ENCODE data around the gene PSMC1. TPM values are rescaled to one million over a fixed set of nuclear protein-coding genes. Genes with fewer than 3 reads are reported as not detected.
A peak's percentile ranks its signal among the peaks of the same experiment; 100 is the strongest.
"Not testable (repeated sequence)": the region's sequence is repeated elsewhere in the genome, so short reads cannot be mapped to it uniquely, and the experiment has no call there.

PSMC1 gene
- total and polyA plus RNA-seq, 10 of the 15 experiments (the other 5 are each of a cell fraction or from before 2014, with no cell fraction given): 97.4 to 286 (median 209) TPM

GRCh38 chr14:90229942-90230341 is 26.4 kb upstream of the PSMC1 start:
- H3K4me2 ChIP-seq (ENCODE audit: control insufficient read depth, insufficient read depth); BruUV-seq (replicated peaks); intact Hi-C loops (cut with micrococcal nuclease; ENCODE audit: unreplicated experiment); POLR2A ChIA-PET; H3K9ac ChIP-seq (ENCODE audit: control insufficient read depth, insufficient read depth, low read length); H3K36me3 ChIP-seq (ENCODE audit: control insufficient read depth in 2 of 2, insufficient read depth in 2 of 2, low read length in 1 of 2); H3K9me3 ChIP-seq (replicated peaks; ENCODE audit: control insufficient read depth, insufficient read depth, low read length); H3K4me1 ChIP-seq (ENCODE audit: control insufficient read depth, insufficient read depth, low read length); CTCF ChIA-PET; FAIRE-seq; H3K27ac ChIP-seq (ENCODE audit: control insufficient read depth, insufficient read depth); H2AFZ ChIP-seq (ENCODE audit: control insufficient read depth, low read depth, low read length); DNase-seq (ENCODE audit: low read depth, low spot score); H4K20me1 ChIP-seq (ENCODE audit: control insufficient read depth, insufficient read depth); RAD21 ChIA-PET (ENCODE audit: unreplicated experiment); H3K27me3 ChIP-seq (replicated peaks in 1 of 2; ENCODE audit: control insufficient read depth in 2 of 2, insufficient read depth in 2 of 2, low read length in 1 of 2); SMC1A ChIA-PET (ENCODE audit: uncharacterized antibody, unreplicated experiment); ATAC-seq; H3K79me2 ChIP-seq (ENCODE audit: control insufficient read depth, insufficient read depth, low read length); H3K4me3 ChIP-seq: not testable (repeated sequence)
- in situ Hi-C loops (cut with MboI): loop anchor here (5.0 to 10.0 kb wide), 2 partner anchors 255 to 288 kb away; no protein-coding TSS in a partner anchor
- WGBS (ENCODE audit: insufficient coverage, insufficient replicate concordance, low lambda C conversion rate, missing lambda C conversion rate): 46% methylated on average over 1 of the region's 1 CpG

- ATAC-seq: peak; percentile 91
- no TSS peak for BruUV-seq (replicated peaks)
- ChIA-PET POLR2A (no interaction called here), SMC1A (ENCODE audit: uncharacterized antibody, unreplicated experiment) (interaction anchor here (0.7 to 1.8 kb wide), 8 partner anchors 111 to 338 kb away, joined by 3 to 8 read pairs (median 4); partner anchors contain the start of gene KCNK13), CTCF (interaction anchor here (0.8 to 5.5 kb wide), 16 partner anchors 13 to 462 kb away, joined by 3 to 62 read pairs (median 4); partner anchors contain the start of genes PSMC1 and TDP1), RAD21 (ENCODE audit: unreplicated experiment) (interaction anchor here (3.7 to 4.4 kb wide), 2 partner anchors 262 to 296 kb away, joined by 11 to 24 read pairs; no protein-coding TSS in a partner anchor)
- peak overlapping the region; percentile 31; the same call in 1 of the 2 replicates for H2AFZ ChIP-seq (ENCODE audit: control insufficient read depth, low read depth, low read length)
- no peak overlapping the region for H3K27ac ChIP-seq (ENCODE audit: control insufficient read depth, insufficient read depth)
- H3K4me1 ChIP-seq (ENCODE audit: control insufficient read depth, insufficient read depth, low read length): no peaks in the 10 kb centered on the region
- in situ Hi-C loops (cut with MboI) (loop anchor here (10.0 kb wide), 1 partner anchor 261 kb away; no protein-coding TSS in a partner anchor), intact Hi-C loops (cut with micrococcal nuclease; ENCODE audit: unreplicated experiment) (loop anchor here (1.0 to 5.0 kb wide), 3 partner anchors 262 to 1208 kb away; no protein-coding TSS in a partner anchor)
- H3K4me2 ChIP-seq (ENCODE audit: control insufficient read depth, insufficient read depth): no peak overlapping the region
- no peaks in the 10 kb centered on the region for H4K20me1 ChIP-seq (ENCODE audit: control insufficient read depth, insufficient read depth)
- H3K4me3 ChIP-seq: no peak overlapping the region
- peaks cover 10% of the 10 kb centered on the region; the same call in 2 of the 3 replicates for H3K9me3 ChIP-seq (replicated peaks; ENCODE audit: control insufficient read depth, insufficient read depth, low read length)
- no peaks in the 10 kb centered on the region for H3K79me2 ChIP-seq (ENCODE audit: control insufficient read depth, insufficient read depth, low read length)
- no peak for DNase-seq (ENCODE audit: low read depth, low spot score)
- H3K36me3 ChIP-seq (ENCODE audit: control insufficient read depth in 2 of 2, insufficient read depth in 2 of 2, low read length in 1 of 2): no peaks in the 10 kb centered on the region
- no peak for FAIRE-seq
- WGBS (ENCODE audit: insufficient coverage, insufficient replicate concordance, low lambda C conversion rate, missing lambda C conversion rate): 10% methylated on average over 25 of the region's 25 CpGs
- H3K9ac ChIP-seq (ENCODE audit: control insufficient read depth, insufficient read depth, low read length): no peak overlapping the region
- no peaks in the 10 kb centered on the region for H3K27me3 ChIP-seq (replicated peaks in 1 of 2; ENCODE audit: control insufficient read depth in 2 of 2, insufficient read depth in 2 of 2, low read length in 1 of 2)
- TF ChIP-seq JUND (IDR thresholded peaks at IDR 0.05; ENCODE audit: low read depth, low read length) (no peak), SREBF2 (IDR thresholded peaks at IDR 0.05; ENCODE audit: low read length) (no peak), ZNF274 (IDR thresholded peaks at IDR 0.05; ENCODE audit: insufficient read depth, insufficient read length) (no peak), CREM (IDR thresholded peaks at IDR 0.05; ENCODE audit: low read depth) (no peak)
- TF ChIP-seq, protein P1, sequence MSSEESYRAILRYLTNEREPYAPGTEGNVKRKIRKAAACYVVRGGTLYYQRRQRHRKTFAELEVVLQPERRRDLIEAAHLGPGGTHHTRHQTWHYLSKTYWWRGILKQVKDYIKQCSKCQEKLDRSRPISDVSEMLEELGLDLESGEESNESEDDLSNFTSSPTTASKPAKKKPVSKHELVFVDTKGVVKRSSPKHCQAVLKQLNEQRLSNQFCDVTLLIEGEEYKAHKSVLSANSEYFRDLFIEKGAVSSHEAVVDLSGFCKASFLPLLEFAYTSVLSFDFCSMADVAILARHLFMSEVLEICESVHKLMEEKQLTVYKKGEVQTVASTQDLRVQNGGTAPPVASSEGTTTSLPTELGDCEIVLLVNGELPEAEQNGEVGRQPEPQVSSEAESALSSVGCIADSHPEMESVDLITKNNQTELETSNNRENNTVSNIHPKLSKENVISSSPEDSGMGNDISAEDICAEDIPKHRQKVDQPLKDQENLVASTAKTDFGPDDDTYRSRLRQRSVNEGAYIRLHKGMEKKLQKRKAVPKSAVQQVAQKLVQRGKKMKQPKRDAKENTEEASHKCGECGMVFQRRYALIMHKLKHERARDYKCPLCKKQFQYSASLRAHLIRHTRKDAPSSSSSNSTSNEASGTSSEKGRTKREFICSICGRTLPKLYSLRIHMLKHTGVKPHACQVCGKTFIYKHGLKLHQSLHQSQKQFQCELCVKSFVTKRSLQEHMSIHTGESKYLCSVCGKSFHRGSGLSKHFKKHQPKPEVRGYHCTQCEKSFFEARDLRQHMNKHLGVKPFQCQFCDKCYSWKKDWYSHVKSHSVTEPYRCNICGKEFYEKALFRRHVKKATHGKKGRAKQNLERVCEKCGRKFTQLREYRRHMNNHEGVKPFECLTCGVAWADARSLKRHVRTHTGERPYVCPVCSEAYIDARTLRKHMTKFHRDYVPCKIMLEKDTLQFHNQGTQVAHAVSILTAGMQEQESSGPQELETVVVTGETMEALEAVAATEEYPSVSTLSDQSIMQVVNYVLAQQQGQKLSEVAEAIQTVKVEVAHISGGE (CRISPR knock-in tag; IDR thresholded peaks at IDR 0.05): no peak
- TF ChIP-seq, protein P2, sequence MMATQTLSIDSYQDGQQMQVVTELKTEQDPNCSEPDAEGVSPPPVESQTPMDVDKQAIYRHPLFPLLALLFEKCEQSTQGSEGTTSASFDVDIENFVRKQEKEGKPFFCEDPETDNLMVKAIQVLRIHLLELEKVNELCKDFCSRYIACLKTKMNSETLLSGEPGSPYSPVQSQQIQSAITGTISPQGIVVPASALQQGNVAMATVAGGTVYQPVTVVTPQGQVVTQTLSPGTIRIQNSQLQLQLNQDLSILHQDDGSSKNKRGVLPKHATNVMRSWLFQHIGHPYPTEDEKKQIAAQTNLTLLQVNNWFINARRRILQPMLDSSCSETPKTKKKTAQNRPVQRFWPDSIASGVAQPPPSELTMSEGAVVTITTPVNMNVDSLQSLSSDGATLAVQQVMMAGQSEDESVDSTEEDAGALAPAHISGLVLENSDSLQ (IDR thresholded peaks at IDR 0.05): no peak
- TF ChIP-seq, protein P3, sequence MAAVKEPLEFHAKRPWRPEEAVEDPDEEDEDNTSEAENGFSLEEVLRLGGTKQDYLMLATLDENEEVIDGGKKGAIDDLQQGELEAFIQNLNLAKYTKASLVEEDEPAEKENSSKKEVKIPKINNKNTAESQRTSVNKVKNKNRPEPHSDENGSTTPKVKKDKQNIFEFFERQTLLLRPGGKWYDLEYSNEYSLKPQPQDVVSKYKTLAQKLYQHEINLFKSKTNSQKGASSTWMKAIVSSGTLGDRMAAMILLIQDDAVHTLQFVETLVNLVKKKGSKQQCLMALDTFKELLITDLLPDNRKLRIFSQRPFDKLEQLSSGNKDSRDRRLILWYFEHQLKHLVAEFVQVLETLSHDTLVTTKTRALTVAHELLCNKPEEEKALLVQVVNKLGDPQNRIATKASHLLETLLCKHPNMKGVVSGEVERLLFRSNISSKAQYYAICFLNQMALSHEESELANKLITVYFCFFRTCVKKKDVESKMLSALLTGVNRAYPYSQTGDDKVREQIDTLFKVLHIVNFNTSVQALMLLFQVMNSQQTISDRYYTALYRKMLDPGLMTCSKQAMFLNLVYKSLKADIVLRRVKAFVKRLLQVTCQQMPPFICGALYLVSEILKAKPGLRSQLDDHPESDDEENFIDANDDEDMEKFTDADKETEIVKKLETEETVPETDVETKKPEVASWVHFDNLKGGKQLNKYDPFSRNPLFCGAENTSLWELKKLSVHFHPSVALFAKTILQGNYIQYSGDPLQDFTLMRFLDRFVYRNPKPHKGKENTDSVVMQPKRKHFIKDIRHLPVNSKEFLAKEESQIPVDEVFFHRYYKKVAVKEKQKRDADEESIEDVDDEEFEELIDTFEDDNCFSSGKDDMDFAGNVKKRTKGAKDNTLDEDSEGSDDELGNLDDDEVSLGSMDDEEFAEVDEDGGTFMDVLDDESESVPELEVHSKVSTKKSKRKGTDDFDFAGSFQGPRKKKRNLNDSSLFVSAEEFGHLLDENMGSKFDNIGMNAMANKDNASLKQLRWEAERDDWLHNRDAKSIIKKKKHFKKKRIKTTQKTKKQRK (IDR thresholded peaks at IDR 0.05; ENCODE audit: low read depth, low read length): no peak
Observed at GRCh38 chr14:90235179-90235976, 21.0 kb upstream of the PSMC1 start.
